OCI-LY7 (cell line): ENCODE measurements around the gene PLXNB2. TPM values are rescaled to one million over a fixed set of nuclear protein-coding genes. Genes with fewer than 3 reads are reported as not detected.

Experiments
- BruUV-seq: library from RNA; stranded (reverse); fragments of 400-500 nt; replicated peaks from 2 replicates; lab custom pipeline; 2021; lab: Mats Ljungman, UMichigan
- CTCF ChIA-PET: fragments of 300-600 bp; sonication (Branson Sonifier 250); formaldehyde crosslinking; loops from one replicate; lab custom pipeline; 2022; ENCODE audit warnings: antibody characterized with exemption; ENCODE audit not compliant: unreplicated experiment; lab: Charles Lee
- POLR2A ChIA-PET: fragments of 300-600 bp; sonication (Branson Sonifier 250); formaldehyde crosslinking; loops from one replicate; lab custom pipeline; 2022; ENCODE audit warnings: antibody characterized with exemption; lab: Charles Lee
- DNase-seq: peaks from one replicate; pipeline ENCODE4 v3.0.0-alpha.2; 2015; ENCODE audit warnings: low spot score
- H2AFZ ChIP-seq: fragments of 200-600 bp; sonication (generic), shearing (Covaris generic); 2 replicates; pipeline ENCODE4 v1.6.1; 2014; ENCODE audit warnings: mild to moderate bottlenecking, antibody characterized with exemption, low read length, moderate library complexity
- H3K27ac ChIP-seq: fragments of 200-600 bp; sonication (generic); 2 replicates; pipeline ENCODE4 v1.5.1; 2014; ENCODE audit warnings: mixed run types, low read depth, mild to moderate bottlenecking, moderate library complexity, low read length, inconsistent platforms; ENCODE audit not compliant: poor library complexity, severe bottlenecking
- H3K36me3 ChIP-seq: fragments of 200-600 bp; sonication (generic); 2 replicates; pipeline ENCODE4 v1.6.1; 2014; ENCODE audit warnings: mild to moderate bottlenecking, antibody characterized with exemption, low read length, moderate library complexity, mixed read lengths; ENCODE audit not compliant: insufficient read depth
- H3K4me1 ChIP-seq: fragments of 200-600 bp; sonication (generic); 2 replicates; pipeline ENCODE4 v1.5.1; 2014; ENCODE audit warnings: mild to moderate bottlenecking, low read length; ENCODE audit not compliant: insufficient read depth, poor library complexity, severe bottlenecking
- H3K4me2 ChIP-seq: fragments of 200-600 bp; sonication (generic); 2 replicates; pipeline ENCODE4 v1.6.1; 2014; ENCODE audit warnings: mild to moderate bottlenecking, low read length
- H3K4me3 ChIP-seq: fragments of 200-600 bp; sonication (generic); 2 replicates; pipeline ENCODE4 v1.5.1; 2014; ENCODE audit warnings: mild to moderate bottlenecking, low read depth, low read length; ENCODE audit not compliant: poor library complexity, severe bottlenecking
- H3K79me2 ChIP-seq: fragments of 200-600 bp; sonication (generic); 2 replicates; pipeline ENCODE4 v1.6.1; 2016; ENCODE audit warnings: low read depth, mild to moderate bottlenecking, low read length, moderate library complexity, mixed read lengths; ENCODE audit not compliant: insufficient read depth
- H3K9me2 ChIP-seq: fragments of 200-600 bp; sonication (generic); 2 replicates; pipeline ENCODE4 v1.6.1; 2016; ENCODE audit warnings: mild to moderate bottlenecking, low read length, mixed read lengths; ENCODE audit not compliant: insufficient read depth
- H3K9me3 ChIP-seq: fragments of 200-600 bp; sonication (generic); 2 replicates; pipeline ENCODE4 v1.6.1; 2014; ENCODE audit warnings: mild to moderate bottlenecking, mixed run types, low read length, mixed read lengths
- H4K20me1 ChIP-seq: fragments of 200-600 bp; sonication (generic); 2 replicates; pipeline ENCODE4 v1.6.1; 2014; ENCODE audit warnings: mild to moderate bottlenecking, antibody characterized with exemption, low read length, moderate library complexity, mixed read lengths; ENCODE audit not compliant: insufficient read depth
- EZH2phosphoT487 ChIP-seq: fragments of 200-600 bp; sonication (generic); IDR thresholded peaks from 2 replicates; pipeline ENCODE4 v1.6.1; 2018; ENCODE audit warnings: low read depth, borderline replicate concordance, mild to moderate bottlenecking, mixed run types, antibody characterized with exemption, low read length, moderate library complexity, mixed read lengths
- intact Hi-C: fragments of 100-400 bp; cut with micrococcal nuclease; formaldehyde crosslinking; loops from one replicate; pipeline ENCODE4 v1.10.0; 2022; ENCODE audit not compliant: unreplicated experiment
- total RNA-seq, 2 experiments: library from RNA; depleted of rRNA in 1 of 2; stranded (reverse); fragments of >200 nt in 1 of 2; shearing (Covaris generic) in 1 of 2; gene quantifications; 2 replicates each; pipeline ENCODE4 v1.2.3, GENCODE V29; 2014 to 2022
- TF ChIP-seq, protein P1 (sequence below): fragments of 200-600 bp; sonication (generic); conservative IDR thresholded peaks from 2 replicates; pipeline ENCODE4 v1.5.1; 2014; ENCODE audit warnings: mild to moderate bottlenecking, antibody characterized with exemption, low read length, moderate library complexity, mixed read lengths

Gene PLXNB2
- total RNA-seq, 2 experiments from 2014 or later: 10.7 to 39.2 TPM

DNA sequence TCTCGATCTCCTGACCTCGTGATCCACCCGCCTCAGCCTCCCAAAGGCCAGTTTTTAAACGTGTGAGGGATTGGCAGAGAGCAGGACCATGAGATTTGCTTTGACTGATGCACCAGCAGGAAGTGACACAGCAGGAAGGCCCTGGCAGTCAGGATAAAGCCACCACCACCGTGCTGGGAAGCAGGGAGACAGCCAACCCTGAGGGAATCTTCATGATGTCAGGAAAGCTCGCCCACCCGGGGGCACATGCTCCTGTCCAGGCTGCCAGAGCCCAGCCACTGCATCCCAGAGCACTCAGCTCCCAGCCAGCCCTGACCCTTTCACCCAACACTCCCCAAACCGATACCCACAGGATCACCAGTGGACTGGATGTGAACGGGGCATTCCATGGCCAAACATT, 68.7 kb downstream of the PLXNB2 start:
- no peak for DNase-seq
- CTCF ChIA-PET: no interaction called here
- Histone ChIP-seq H3K79me2 (peaks cover 61% of the 10 kb centered on the region), H4K20me1 (no peaks in the 10 kb centered on the region), H3K4me3 (no peak overlapping the region), H3K9me2 (no peaks in the 10 kb centered on the region), H3K36me3 (peaks cover 40% of the 10 kb centered on the region), H2AFZ (no peak overlapping the region), H3K4me1 (peaks cover 10% of the 10 kb centered on the region), H3K9me3 (no peaks in the 10 kb centered on the region; the same call in 1 of the 2 replicates), H3K27ac (no peak overlapping the region), H3K4me2 (no peak overlapping the region)
- POLR2A ChIA-PET: no interaction called here
- TF ChIP-seq, protein P1, sequence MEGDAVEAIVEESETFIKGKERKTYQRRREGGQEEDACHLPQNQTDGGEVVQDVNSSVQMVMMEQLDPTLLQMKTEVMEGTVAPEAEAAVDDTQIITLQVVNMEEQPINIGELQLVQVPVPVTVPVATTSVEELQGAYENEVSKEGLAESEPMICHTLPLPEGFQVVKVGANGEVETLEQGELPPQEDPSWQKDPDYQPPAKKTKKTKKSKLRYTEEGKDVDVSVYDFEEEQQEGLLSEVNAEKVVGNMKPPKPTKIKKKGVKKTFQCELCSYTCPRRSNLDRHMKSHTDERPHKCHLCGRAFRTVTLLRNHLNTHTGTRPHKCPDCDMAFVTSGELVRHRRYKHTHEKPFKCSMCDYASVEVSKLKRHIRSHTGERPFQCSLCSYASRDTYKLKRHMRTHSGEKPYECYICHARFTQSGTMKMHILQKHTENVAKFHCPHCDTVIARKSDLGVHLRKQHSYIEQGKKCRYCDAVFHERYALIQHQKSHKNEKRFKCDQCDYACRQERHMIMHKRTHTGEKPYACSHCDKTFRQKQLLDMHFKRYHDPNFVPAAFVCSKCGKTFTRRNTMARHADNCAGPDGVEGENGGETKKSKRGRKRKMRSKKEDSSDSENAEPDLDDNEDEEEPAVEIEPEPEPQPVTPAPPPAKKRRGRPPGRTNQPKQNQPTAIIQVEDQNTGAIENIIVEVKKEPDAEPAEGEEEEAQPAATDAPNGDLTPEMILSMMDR: no peak
- TF ChIP-seq EZH2phosphoT487: no peak
- intact Hi-C loops: no loop called here
- BruUV-seq: no TSS peak

DNA sequence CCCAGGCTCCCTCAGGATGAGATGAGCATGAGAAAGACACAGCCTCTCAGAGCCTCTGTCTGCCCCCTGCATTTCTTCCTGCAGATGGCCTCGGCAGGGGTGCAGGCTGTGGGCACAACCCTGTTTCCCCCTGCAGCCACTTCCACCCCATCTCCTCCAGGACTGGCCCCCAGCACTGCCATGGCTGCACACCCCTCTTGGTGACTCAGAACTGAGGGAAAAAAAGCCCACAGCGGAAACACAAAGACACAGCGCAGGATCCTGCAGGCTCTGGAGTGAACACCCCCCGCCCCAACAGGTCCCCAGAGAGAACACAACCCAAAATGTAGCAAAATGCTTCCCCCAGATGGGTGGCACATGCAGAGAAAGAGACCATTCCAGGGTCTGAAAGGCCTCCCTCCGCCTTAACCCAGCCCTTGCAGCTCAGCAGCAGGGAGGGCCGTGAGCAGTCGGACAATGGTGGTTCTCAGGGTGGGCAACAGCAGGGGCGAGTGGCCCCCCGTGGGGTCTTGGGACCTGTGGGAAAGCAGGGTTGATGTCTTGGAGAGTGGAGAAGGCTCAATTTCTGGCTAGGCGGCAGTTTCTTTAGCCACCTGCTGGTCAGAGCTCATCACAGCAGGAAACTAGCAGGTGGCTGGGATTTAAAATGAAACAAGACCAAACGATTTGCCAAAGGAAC, 70.6 kb downstream of the PLXNB2 start:
- Histone ChIP-seq H2AFZ (no peak overlapping the region), H3K4me3 (no peak overlapping the region), H3K9me3 (no peaks in the 10 kb centered on the region; the same call in 1 of the 2 replicates), H3K9me2 (no peaks in the 10 kb centered on the region), H3K79me2 (peaks cover 42% of the 10 kb centered on the region), H3K4me1 (peaks cover 8% of the 10 kb centered on the region), H3K36me3 (peaks cover 54% of the 10 kb centered on the region), H4K20me1 (no peaks in the 10 kb centered on the region), H3K4me2 (no peak overlapping the region), H3K27ac (no peak overlapping the region)
- peak; percentile 51 for DNase-seq
- POLR2A ChIA-PET: no interaction called here
- CTCF ChIA-PET: no interaction called here
- intact Hi-C loops: loop anchor here (1.0 kb wide), 1 partner anchor 88 kb away; no protein-coding TSS in a partner anchor
- TF ChIP-seq EZH2phosphoT487: no peak
- TF ChIP-seq, protein P1: peak; percentile 76
- BruUV-seq: no TSS peak

DNA sequence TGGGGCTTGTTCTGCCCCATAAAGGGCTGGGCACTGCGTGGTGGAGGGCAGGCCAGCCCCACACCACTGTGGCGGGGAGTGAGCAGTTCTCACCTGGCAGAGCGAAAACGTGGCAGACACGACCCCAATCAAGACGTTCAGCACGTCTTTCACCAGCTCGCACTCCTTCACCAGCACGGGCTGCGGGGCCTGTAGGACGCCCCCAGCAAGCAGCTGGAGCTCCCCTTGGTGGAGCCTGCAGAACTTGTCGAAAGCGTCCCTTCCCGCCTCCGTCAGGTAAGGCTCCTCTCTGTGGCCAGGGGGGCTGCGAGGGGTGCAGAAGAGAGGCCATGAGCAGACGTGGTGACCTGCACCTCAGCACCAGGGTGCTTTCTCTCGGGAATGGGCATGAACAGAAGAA, 74.2 kb downstream of the PLXNB2 start:
- peaks cover 48% of the 10 kb centered on the region for H3K36me3 ChIP-seq
- intact Hi-C loops: no loop called here
- no peak overlapping the region for H3K4me2 ChIP-seq
- ChIA-PET POLR2A (no interaction called here), CTCF (no interaction called here)
- H3K27ac ChIP-seq: no peak overlapping the region
- TF ChIP-seq, protein P1: no peak
- TF ChIP-seq EZH2phosphoT487: no peak
- no peak for DNase-seq
- no peak overlapping the region for H2AFZ ChIP-seq
- H3K9me3 ChIP-seq: no peaks in the 10 kb centered on the region; the same call in 1 of the 2 replicates
- H3K9me2 ChIP-seq: no peaks in the 10 kb centered on the region
- peaks cover 4% of the 10 kb centered on the region for H3K4me1 ChIP-seq
- H4K20me1 ChIP-seq: no peaks in the 10 kb centered on the region
- peaks cover 21% of the 10 kb centered on the region; the same call in 1 of the 2 replicates for H3K79me2 ChIP-seq
- no TSS peak for BruUV-seq
- H3K4me3 ChIP-seq: no peak overlapping the region
